GM18873 (cell line): ENCODE data around the gene RNF166.

ENCODE experiments used
- ATAC-seq: cut with Tn5 transposase; IDR thresholded peaks from one replicate; pipeline ENCODE4 v1.9.1; 2021; ENCODE audit warnings: mild to moderate bottlenecking, moderate library complexity, moderate number of reproducible peaks; ENCODE audit not compliant: unreplicated experiment, low FRiP score

RNF166 gene, protein sequence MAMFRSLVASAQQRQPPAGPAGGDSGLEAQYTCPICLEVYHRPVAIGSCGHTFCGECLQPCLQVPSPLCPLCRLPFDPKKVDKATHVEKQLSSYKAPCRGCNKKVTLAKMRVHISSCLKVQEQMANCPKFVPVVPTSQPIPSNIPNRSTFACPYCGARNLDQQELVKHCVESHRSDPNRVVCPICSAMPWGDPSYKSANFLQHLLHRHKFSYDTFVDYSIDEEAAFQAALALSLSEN

DNA sequence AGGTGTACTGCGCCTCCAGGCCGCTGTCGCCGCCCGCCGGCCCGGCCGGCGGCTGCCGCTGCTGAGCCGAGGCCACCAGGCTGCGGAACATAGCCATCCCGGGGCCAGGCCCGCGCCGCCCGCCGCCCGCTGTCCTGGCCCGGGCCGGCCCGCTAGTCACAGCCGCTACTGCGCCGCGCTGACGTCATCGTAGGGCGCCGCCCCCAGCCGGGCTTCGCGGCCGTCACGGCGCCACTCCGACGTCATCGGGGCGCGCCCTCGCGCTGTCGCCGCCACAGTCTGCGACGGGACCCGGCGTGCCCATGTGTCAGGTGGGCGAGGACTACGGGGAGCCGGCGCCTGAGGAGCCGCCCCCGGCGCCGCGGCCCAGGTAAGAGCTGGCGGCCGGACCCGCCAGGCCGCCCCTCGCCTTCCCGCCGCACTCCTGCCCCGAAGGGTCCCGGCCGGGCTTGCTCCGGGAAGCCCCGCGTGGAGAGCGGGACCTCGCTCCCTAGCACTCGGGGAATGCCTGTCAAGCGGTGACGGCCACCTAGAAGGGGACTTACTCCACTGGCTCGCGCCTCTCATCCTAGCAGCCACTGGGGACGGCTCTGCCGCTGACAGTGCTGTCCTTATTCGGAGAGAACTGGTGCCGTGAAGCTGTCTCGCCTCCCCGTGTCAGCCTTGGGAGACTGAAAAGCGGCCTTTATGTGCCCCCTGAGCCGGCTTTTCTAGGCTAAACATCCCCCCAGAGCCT, at the start of gene RNF166, which contains the start of gene CTU2:
Gene RNF166, minus strand, starts transcription at position 180 of the 736 bp plus-strand sequence. Its CDS starts 83 bp downstream, at position 97.
Gene CTU2, plus strand, starts transcription at position 275 of the 736 bp plus-strand sequence. Its CDS starts 28 bp downstream, at position 303.
- peak; percentile 44 for ATAC-seq

DNA sequence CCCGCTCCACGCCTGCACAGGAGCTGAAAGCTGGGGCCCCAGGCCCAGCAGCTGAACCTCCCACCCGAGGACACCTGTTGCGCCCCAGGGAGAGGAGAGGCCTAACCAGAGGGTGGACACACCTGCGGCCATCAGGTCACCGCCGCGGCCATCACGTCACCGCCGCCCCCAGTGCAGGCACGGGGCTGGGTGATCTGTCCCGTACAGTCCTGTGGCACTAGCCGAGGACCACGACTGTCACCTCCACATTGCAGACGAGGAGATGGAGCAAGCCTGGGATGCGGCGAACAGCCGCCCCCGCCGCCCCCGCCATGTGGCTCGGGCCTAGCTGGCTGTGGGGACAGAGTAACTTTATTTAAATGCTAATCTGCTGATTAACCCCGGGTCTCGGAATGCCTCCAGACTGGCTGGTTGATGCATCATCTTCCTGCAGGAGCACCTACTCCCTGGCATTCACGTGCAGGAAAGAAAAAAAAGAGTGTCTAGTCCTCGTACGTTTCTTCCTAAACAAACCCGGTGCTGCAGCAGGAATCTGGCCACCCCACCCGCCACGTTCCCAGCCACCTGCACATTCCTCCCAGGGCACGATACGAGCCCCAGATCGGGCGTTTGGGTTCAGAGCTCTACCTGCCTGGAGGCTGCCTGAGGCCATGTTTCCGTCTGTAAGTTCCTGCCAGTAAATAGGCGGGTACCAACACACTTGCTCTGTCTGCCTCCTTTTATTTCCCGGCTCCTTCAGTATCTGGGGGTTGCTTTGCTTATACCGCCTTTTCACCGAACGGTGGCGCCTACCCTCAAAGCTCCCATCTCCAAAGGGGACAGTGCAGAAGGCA, 48.9 kb upstream of the RNF166 start:
- ATAC-seq: no peak

DNA sequence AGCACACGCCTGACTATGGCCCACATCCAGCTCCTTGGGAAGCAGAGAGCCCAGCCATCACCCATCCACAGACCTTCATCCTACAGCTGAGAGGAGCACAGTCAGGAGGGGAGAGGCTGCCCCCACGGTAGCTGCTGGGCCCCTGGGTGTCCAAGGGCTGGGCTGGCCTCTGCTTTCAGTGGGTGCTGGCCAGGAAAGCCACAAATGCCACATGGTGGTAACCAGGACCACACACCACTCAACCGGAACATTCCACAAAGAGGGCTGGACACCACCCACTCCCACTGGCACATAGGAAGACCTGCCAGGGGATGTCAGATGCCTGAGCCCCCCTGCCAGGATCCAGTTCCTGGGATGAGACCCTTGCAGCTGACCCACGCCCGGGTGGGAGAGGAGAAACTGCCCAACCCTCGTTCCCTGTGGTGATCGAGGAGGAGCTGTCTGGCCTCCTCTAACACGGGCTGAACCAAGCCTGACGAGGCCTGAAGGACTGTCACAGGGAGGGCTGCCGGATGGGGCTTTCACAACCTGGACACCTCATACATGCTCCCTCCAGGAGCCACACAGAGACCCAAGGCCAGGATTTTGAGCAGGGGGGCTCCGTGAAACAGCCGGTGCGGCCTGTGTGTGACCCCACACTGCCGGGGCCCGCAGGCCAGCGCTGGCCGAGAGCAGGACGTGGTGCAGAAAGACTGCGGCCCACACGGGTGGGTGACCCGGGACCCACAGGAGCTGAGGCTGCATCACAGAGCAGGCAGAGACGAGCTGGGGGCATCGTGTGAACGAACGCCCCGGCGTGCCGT, 48.1 kb upstream of the RNF166 start:
- no peak for ATAC-seq

DNA sequence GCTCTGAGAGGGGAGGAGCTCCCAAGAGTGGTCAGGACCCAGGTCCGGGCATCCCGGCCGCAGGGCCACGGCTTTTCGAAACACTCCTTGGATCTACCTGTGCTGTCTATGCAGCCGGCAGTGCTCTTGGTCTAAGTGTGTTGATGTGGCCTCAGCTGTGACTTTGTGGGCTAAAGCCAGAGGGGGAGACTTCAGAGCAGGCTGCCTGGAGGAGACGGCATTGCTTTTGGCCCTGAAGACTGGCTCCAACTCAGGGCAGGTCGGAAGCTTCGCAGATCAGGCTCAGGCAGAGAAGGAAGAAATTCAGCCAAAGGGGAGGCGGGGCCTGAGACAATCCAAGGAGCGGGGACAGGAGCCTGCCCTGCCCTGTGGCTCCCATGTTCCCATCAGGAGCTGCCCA, 47.4 kb upstream of the RNF166 start:
- no peak for ATAC-seq

DNA sequence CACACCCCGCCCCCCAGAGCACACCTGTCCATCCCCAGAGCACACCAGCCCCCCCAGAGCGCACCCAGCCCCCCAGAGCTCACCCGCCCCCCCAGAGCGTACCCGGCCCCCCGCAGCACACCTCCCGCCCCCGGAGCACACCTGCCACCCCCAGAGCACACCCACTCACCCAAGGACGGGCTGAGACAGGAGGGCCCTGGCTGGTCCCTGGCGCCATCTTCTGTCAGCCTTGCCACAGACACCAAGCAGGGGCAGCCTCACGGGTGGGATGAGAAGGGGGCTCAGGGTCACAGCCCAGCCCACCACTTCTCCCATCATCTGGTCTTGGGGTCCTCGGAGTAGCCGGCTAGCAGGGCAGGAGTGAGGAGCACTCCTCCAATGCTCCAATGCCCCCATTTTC, 47.0 kb upstream of the RNF166 start:
- no peak for ATAC-seq

DNA sequence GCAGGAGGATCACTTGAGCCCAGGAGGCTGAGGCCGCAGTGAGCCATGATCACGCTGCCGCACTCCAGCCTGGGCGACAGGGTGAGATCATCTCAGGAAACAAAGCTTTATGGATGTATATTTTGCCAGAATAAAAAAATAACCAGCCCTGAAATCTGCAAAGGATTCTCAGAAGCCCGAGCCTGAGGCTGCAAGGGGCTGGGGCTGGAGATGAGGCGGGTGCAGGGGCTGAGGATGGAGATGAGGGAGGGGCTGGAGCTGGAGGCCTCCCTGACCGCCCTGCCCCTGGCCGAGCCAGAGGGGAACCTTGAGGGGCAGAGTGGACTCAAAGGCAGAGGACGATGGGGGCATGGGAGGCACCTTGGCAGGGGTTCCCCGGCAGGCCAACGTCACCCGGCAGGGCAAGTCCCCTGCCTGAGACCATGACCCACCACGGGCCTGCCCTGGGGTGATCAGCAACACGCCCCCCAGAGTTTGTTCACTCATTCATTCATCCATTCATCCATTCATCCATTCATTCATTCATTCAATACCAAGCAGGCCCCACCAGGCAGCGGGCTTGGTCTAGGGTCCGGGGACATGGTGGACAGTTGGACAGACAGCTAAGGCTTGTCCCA, 46.3 kb upstream of the RNF166 start:
- no peak for ATAC-seq

DNA sequence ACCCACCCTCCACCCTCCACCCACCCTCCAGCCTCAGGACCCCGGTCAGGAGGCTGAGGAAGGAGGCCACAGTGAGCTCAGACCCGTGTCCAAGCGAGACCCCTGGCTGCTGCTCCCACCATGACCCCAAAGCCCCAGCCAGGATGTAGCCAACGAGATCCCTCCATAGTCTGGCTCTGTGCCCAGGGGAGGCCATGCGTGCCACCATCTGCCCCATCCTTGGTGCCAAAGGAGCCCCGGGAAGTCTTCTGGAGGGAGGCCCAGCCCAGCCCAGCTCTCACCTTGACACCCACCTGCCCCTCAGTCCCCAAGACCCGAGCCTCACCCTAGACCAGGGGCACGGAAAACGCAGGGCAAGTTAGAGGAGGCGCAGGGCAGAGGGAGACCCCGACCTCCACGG, 44.6 kb upstream of the RNF166 start:
- ATAC-seq: no peak

DNA sequence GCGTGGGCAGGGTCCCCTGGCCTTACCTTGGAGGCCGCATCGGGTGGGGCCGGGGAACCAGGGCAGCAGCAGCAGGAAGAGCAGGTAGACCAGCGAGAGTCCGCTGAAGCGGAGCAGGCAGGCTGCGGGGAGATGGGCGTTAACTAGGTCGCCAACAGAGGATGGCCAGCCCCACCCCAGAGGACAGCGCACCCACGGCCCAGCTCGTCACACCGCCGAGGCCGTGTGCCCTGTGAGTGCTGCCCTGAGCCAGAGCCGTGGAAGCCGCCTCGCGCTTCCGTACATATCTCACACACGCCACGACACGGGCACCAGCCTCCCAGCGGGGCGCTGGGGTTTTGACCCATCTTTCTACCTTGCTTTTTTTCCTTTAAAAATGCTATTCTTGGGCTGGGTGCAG, 43.1 kb upstream of the RNF166 start:
- ATAC-seq: no peak

DNA sequence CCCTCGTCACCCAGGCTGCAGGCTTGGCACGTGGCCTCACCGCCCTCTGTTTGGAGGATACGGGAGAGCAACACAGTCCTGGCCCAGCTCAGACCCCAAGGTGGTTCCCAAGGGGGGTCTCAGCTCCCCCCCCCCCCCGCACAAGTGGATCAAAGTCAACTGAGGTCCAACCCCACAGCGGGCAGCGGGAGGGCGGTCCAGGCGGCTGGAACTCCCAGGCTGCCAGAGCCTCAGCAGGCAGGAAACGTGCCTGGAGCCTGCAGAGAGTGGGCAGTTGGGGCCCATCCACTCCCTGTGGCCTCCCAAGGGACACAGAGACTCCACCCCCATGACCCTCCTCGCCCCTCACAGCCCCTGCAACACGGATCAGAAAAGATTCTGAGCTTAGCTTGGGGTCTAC, 42.2 kb upstream of the RNF166 start:
- ATAC-seq: no peak

DNA sequence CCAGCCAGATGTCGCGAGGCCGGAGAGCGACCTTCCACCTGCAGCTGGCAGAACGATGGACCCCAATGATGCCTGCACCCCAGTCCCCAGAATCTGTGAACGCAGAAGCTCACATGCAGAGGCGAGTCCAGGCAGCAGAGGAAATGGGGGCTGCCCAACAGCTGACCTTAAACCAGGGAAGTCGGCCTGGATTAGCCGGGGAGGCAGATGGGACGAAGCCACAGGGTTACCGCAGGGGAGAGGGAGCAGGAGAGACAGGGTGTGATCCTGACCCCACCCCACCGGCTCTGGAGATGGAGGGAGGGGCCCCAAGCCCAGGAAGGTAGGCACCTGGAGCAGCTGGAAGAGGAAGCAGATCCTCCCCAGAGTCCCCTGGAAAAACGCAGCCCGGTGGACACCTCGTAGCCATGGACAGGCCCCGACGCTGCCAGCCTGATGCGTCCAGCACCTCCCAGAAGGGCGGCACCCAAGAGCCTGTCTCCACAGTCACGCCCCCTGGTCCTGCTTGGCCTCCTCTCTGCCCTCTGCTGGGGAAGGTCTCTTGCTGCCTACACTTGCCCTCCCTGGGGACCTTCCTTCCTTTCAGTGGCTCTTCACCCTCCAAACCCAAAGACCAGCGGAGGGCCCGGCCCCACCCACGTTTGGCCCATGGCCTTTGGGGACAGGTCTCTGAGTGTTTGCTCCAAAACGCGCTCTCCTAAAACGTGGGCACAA, 41.5 kb upstream of the RNF166 start:
- no peak for ATAC-seq

DNA sequence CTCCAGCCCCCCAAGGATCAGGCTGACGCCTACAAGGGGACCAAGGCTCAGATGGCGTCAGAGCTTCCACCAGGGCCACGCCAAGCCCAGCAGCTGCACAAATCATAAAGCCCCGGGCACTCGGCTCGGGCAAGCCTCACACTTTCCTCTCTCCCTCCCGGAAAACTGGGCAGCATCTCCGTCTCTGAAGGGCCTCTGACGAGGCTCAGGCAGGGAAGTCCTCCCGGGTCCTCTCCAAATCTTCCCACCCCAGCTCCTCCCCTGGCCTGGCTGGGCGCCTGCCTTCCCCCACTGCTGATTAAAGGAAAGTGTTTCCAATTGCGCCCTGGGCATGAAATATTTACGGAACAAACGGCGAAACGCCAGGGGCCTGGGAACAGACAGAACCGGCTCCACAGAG, 40.3 kb upstream of the RNF166 start:
- ATAC-seq: no peak

DNA sequence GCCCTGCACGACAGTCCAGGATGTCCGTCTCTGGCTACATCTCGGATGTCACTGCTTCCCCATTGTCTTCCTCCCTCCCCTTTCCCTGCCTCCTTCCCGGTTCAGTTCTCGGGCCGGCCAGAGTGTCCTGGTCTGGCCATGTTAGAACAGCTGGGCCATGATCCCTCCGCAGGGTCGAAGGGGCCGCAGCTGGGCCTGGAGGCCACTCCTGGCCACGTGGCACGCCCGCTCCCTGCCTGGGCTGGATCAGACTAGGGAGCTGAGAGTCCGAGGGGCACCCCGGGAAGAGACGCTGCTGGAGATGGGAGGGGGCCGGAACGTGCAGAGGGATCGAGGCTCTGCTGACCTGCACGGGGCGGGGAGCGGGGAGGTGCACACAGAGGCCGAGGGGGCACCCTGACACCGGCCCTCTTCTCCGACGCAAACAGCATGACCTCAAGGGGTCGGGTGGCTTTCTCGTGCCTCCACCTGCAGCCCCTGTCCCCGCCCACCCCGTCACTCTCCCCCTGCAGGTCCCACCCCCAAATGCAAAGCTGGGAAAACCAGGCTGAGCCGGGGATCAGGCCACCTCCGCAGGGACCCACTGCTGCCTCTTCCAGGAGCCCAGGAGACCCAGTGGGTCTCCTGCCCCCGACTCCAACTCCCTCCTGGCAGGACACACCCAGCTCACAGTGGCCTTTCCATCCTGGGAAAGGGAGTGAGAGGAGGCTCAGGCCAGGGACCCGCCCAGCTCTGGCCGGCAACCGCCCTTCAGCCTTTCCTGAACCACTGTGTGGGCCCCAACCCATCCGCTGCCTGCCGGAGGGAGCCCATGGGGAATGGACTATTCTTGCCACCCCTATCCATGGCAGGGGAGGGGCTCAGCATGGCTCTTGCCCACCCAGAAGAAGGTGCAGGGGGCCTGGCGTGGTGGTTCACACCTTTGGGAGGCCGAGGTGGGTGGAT, 38.6 kb upstream of the RNF166 start:
- no peak for ATAC-seq

DNA sequence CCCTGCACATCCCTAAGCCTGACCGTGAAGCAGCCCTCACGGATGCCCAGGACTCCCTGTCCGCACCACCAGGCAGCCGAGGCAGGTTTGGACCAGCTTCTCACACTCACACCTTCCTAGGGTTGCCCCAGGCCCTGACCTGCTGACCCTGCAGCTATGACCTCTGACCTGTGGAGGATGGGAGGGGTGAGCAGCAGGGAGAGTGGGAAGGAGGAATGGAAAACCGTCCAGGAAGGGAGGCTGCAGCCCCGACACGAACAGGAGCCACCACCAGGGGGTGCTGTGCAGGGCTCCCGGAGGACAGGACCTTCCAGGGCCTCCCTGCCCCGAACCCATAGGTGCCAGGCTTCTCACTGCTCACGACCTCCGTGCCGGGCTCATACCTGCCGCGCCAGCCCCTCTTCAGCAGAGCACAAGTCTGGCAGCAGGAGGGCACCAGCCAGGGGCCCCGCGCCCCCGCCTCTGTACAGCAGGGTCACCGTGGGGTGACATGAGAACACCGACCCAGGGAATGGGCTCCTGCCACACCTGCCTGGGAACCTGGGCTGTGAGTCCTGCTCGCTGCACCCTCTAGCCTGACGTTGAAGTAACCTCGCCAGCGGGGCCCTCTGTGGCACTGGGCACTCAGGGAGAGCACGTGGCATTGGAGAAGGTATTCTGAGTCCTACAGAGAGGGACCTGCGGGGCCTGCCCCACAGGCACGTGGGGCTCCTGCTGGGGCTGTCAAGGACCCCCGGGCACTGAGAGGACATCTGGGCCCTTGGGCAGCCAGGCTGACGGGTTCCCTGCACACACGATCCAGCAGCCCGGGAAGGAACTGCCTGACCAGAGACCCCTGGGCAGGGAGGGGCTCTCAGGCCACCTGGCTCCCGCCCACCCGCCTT, 37.7 kb upstream of the RNF166 start:
- ATAC-seq: no peak

DNA sequence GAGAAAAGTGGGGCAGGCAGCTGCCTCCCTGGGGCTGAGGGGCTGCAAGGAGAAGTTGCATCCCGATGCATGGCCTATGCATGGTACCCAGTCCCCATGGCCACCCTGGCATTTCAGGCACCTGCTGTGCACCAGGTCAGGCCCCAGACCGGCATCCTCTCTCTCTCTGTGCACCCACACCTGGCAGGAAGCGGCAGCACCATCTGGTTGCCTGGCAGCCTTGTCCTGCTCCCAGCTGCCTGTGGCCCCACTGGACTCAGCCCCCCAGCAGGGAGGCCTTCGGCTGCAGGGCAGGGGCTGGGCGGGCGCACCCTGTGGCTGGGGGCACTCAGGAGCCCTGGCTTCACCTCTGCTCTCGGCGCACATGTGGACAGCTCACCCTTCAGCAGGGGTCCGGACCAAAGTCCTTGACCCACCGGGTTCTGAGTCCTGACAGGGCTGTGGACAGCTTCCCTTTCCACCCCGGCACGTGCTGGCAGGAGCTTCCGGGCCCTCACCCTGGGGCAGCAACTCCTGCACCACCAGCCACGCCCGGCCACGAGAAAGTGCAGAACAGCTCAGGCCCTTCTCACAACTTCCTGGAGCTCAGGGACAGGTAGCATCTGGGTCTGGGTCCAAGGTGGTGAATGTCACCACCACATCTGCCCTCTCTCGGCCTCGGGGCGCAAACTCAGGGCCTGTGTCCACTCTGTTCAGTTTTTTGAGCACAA, 36.8 kb upstream of the RNF166 start:
- no peak for ATAC-seq

DNA sequence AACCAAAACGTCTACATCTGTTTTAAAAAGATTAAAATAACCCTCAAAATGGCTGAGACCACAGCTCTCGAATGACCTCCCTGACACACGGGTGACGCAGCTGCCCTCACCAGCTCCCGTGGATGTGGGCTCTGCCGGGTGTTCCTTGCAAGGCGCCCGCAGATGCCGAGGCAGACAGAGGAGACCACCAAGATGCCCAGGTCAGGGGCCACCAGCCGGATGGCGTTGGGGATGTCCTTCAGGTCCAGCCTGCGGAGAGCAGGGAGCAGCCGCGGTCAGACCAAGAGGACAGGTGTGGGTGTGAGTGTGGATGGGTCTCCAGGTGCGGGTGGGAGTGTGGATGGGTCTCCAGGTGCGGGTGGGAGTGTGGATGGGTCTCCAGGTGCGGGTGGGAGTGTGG, 35.2 kb upstream of the RNF166 start:
- no peak for ATAC-seq

DNA sequence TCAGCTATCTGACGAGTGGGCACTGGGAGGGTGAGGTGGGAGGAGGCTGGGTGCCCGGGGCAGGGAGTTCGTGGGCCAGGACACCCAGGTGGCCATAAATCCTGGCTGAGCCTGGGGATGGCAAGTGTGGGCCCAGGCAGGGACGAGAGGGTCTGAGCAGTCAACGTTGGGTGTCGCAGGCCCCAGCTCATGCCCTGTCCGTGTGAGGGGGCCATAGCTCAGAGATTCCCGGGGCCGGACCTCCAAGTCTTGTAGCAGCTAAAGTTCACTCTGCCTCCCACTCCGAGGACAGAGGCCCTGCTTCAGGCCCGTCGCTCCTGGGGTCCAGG, 34.5 kb upstream of the RNF166 start:
- no peak for ATAC-seq
